Smooth muscle cell (in vitro differentiated cells): ENCODE data around the gene ARL15. TPM values are rescaled to one million over a fixed set of nuclear protein-coding genes. Genes with fewer than 3 reads are reported as not detected.

Experiments used
- DNase-seq: peaks from one replicate; lab custom pipeline; 2025; ENCODE audit not compliant: unreplicated experiment; lab: John Stamatoyannopoulos, UW
- H2AFZ ChIP-seq: fragments of 200-600 bp; sonication (generic); 2 replicates; pipeline ENCODE4 v1.6.0; 2016; ENCODE audit warnings: antibody characterized with exemption, low read depth, mild to moderate bottlenecking
- H3F3A ChIP-seq: fragments of 200-600 bp; sonication (generic); 2 replicates; pipeline ENCODE4 v1.6.0; 2017; ENCODE audit warnings: antibody characterized with exemption, low read depth
- H3K27ac ChIP-seq: fragments of 200-600 bp; sonication (generic); 2 replicates; pipeline ENCODE4 v1.5.1; 2016; ENCODE audit warnings: low read depth, mild to moderate bottlenecking
- H3K27me3 ChIP-seq: fragments of 200-600 bp; sonication (generic); 2 replicates; pipeline ENCODE4 v1.6.1; 2016; ENCODE audit warnings: low read depth, mild to moderate bottlenecking
- H3K36me3 ChIP-seq: fragments of 200-600 bp; sonication (generic); 2 replicates; pipeline ENCODE4 v1.5.1; 2016; ENCODE audit warnings: low read depth
- H3K4me1 ChIP-seq: fragments of 200-600 bp; sonication (generic); 2 replicates; pipeline ENCODE4 v1.5.1; 2016; ENCODE audit warnings: low read depth
- H3K4me2 ChIP-seq: fragments of 200-600 bp; sonication (generic); 2 replicates; pipeline ENCODE4 v1.6.0; 2016; ENCODE audit warnings: mild to moderate bottlenecking
- H3K4me3 ChIP-seq: fragments of 200-600 bp; sonication (generic); 2 replicates; pipeline ENCODE4 v1.5.1; 2016; ENCODE audit warnings: mild to moderate bottlenecking
- H3K79me2 ChIP-seq: fragments of 200-600 bp; sonication (generic); 2 replicates; pipeline ENCODE4 v1.6.0; 2016; ENCODE audit warnings: low read depth, mild to moderate bottlenecking
- H3K9ac ChIP-seq: fragments of 200-600 bp; sonication (generic); 2 replicates; pipeline ENCODE4 v1.6.0; 2016; ENCODE audit warnings: low read depth
- H3K9me3 ChIP-seq: fragments of 200-600 bp; sonication (generic); replicated peaks from 2 replicates; pipeline ENCODE4 v1.5.1; 2016; ENCODE audit warnings: low read depth
- H4K20me1 ChIP-seq: fragments of 200-600 bp; sonication (generic); 2 replicates; pipeline ENCODE4 v1.6.0; 2016; ENCODE audit warnings: low read depth
- WGBS: methylation state at CpG from one replicate; pipeline ENCODE4 v1.1.7; 2016; ENCODE audit warnings: low lambda C conversion rate; 5-methylcytosine and 5-hydroxymethylcytosine counted together
- polyA plus RNA-seq: library from polyadenylated mRNA; unstranded; fragments of >200 nt; fragmentation: Nextera tagmentation; extraction: Ambion mirVana; gene quantifications from 2 replicates; pipeline ENCODE4 v1.2.1, GENCODE V29; 2016
- total RNA-seq: library from RNA; depleted of rRNA; stranded (reverse); fragments of >200 nt; gene quantifications from 2 replicates; pipeline ENCODE4 v1.2.3, GENCODE V29; 2014
- TF ChIP-seq, protein P1 (sequence below): fragments of 200-600 bp; sonication (generic); IDR thresholded peaks from 2 replicates; pipeline ENCODE4 v1.5.1; 2017; ENCODE audit warnings: borderline replicate concordance, mild to moderate bottlenecking, antibody characterized with exemption; ENCODE audit not compliant: insufficient read depth, poor library complexity, severe bottlenecking

ARL15 gene
- total and polyA plus RNA-seq, 2 experiments from 2014 or later = 9.8 to 51.1 TPM

GRCh38 chr5:54211912-54212311, 98.5 kb downstream of the ARL15 start:
- Histone ChIP-seq H3K4me1 (peaks cover 58% of the 10 kb centered on the region), H3K9ac (no peak overlapping the region), H3F3A (no peaks in the 10 kb centered on the region), H4K20me1 (peaks cover 49% of the 10 kb centered on the region), H3K36me3 (no peaks in the 10 kb centered on the region), H3K79me2 (no peaks in the 10 kb centered on the region), H3K4me3 (no peak overlapping the region), H3K4me2 (no peak overlapping the region), H3K27me3 (no peaks in the 10 kb centered on the region), H3K27ac (no peak overlapping the region), H3K9me3 (no peaks in the 10 kb centered on the region), H2AFZ (no peak overlapping the region)
- TF ChIP-seq, protein P1, sequence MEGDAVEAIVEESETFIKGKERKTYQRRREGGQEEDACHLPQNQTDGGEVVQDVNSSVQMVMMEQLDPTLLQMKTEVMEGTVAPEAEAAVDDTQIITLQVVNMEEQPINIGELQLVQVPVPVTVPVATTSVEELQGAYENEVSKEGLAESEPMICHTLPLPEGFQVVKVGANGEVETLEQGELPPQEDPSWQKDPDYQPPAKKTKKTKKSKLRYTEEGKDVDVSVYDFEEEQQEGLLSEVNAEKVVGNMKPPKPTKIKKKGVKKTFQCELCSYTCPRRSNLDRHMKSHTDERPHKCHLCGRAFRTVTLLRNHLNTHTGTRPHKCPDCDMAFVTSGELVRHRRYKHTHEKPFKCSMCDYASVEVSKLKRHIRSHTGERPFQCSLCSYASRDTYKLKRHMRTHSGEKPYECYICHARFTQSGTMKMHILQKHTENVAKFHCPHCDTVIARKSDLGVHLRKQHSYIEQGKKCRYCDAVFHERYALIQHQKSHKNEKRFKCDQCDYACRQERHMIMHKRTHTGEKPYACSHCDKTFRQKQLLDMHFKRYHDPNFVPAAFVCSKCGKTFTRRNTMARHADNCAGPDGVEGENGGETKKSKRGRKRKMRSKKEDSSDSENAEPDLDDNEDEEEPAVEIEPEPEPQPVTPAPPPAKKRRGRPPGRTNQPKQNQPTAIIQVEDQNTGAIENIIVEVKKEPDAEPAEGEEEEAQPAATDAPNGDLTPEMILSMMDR = no peak
- WGBS = 82% methylated on average over 3 of the region's 3 CpGs
- DNase-seq = no peak

GRCh38 chr5:54207566-54207965, 102.8 kb downstream of the ARL15 start:
- Histone ChIP-seq H3K79me2 (peaks cover 10% of the 10 kb centered on the region), H3K9me3 (no peaks in the 10 kb centered on the region), H3F3A (no peaks in the 10 kb centered on the region), H3K36me3 (no peaks in the 10 kb centered on the region), H3K27me3 (no peaks in the 10 kb centered on the region), H3K4me3 (no peak overlapping the region), H2AFZ (no peak overlapping the region), H3K4me1 (peaks cover 16% of the 10 kb centered on the region), H4K20me1 (peaks cover 36% of the 10 kb centered on the region), H3K9ac (no peak overlapping the region), H3K27ac (no peak overlapping the region), H3K4me2 (no peak overlapping the region)
- no peak for DNase-seq
- TF ChIP-seq, protein P1 = no peak
- 76% methylated on average over 1 of the region's 1 CpG for WGBS

- H3K79me2 ChIP-seq = peaks cover 15% of the 10 kb centered on the region
- TF ChIP-seq, protein P1 = no peak
- H3K9me3 ChIP-seq = no peaks in the 10 kb centered on the region
- no peaks in the 10 kb centered on the region for H3K36me3 ChIP-seq
- no peak overlapping the region for H3K9ac ChIP-seq
- peaks cover 29% of the 10 kb centered on the region for H4K20me1 ChIP-seq
- H3K27me3 ChIP-seq = no peaks in the 10 kb centered on the region
- no peak overlapping the region for H3K27ac ChIP-seq
- no peaks in the 10 kb centered on the region for H3F3A ChIP-seq
- peaks cover 9% of the 10 kb centered on the region for H3K4me1 ChIP-seq
- no peak overlapping the region for H2AFZ ChIP-seq
- no peak overlapping the region for H3K4me3 ChIP-seq
- 88% methylated on average over 7 of the region's 7 CpGs for WGBS
- DNase-seq = no peak
- no peak overlapping the region for H3K4me2 ChIP-seq
Measured at GRCh38 chr5:54206580-54207229, 103.7 kb downstream of the ARL15 start.

- H3K9me3 ChIP-seq = no peaks in the 10 kb centered on the region
- peaks cover 6% of the 10 kb centered on the region for H3K4me1 ChIP-seq
- H3K4me2 ChIP-seq = no peak overlapping the region
- H3K4me3 ChIP-seq = no peak overlapping the region
- peaks cover 26% of the 10 kb centered on the region for H4K20me1 ChIP-seq
- H3K9ac ChIP-seq = no peak overlapping the region
- 100% methylated on average over 1 of the region's 1 CpG for WGBS
- DNase-seq = no peak
- no peak overlapping the region for H3K27ac ChIP-seq
- H3K27me3 ChIP-seq = no peaks in the 10 kb centered on the region
- no peaks in the 10 kb centered on the region for H3F3A ChIP-seq
- H2AFZ ChIP-seq = no peak overlapping the region
- TF ChIP-seq, protein P1 = no peak
- H3K36me3 ChIP-seq = no peaks in the 10 kb centered on the region
- H3K79me2 ChIP-seq = peaks cover 18% of the 10 kb centered on the region
Measured at GRCh38 chr5:54205918-54206317, 104.5 kb downstream of the ARL15 start.
